ENCODE measurements around the gene CROCC2. TPM values are rescaled to one million over a fixed set of nuclear protein-coding genes. Genes with fewer than 3 reads are reported as not detected.

Gene CROCC2
- not detected for polyA plus RNA-seq (2012; ENCODE audit: insufficient read depth, insufficient read length)

DNA sequence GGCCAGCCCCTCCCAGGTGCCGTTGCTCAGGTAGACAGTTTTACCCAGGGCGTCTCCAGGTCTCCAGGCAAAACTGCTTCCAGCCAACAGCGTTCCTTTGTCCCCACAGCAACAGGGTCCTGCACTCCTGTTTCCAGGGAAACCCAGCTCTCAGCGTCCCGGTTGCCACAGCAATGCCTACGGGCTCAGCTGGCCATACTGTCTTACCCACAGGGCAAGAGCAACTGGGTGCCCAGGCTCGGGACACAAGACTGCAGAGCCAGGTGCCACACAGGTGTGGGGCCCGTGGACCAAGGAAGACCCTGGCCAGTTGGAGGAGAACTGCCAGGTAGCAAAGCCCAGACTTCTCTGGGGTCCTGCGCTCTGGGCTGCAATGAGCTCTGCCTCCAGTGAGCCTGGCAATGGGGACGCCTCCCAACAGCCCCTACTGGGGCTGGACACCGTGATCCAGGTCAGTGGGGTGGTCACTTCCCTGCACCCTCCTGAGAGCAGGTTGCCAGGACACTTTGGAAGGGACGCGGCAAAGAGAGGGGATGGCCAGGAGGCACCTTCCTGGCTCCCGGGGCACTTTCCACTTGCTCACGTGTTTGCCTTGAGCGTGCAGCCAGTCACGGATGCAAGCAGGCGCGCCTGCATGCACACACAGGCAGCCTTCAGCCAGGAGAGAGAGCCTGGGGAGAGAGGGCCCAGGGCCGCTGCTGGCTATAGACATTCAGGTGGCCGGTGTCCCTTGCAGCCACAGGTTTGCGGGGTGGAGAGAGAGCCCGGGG is at the start of gene CROCC2:
CROCC2 (plus strand) TSS at position 196 of the 770 bp plus-strand sequence; CDS start at position 374, 178 bp downstream.
- H3K4me3 ChIP-seq (ENCODE audit: low read length): no peak within 1 kb of the TSS

GRCh38 chr2:240857039-240858008 is 48.8 kb upstream of the CROCC2 start:
- no peak for DNase-seq (ENCODE audit: low read depth, low spot score)

More for the DNA sequence above, at the start of gene CROCC2:
- DNase-seq (ENCODE audit: low read depth, low spot score): no peak

DNA sequence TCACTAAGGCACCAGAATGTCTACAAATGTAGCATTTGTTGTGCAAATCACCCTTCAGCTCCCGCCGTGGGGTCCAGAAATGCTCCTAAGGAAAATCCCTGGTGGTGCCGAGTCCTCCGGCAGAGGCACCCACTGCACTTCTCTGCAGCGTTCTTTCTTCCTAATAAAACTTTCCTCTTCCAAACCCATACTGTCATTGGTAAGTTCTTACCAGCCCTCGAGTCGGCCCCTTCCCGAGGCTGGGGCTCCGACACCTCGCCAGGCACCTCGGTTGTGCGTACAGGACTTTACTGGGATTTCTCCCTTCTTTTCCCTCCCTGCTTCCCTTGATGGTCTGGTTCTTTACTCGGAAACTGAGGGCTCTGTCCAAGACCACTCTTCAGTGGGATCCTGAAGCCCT is 47.8 kb upstream of the CROCC2 start:
- DNase-seq (ENCODE audit: low read depth, low spot score): no peak
- no peak overlapping the region for H3K4me3 ChIP-seq (ENCODE audit: low read length)

More at GRCh38 chr2:240857039-240858008, 48.8 kb upstream of the CROCC2 start:
- no peak overlapping the region for H3K4me3 ChIP-seq (ENCODE audit: low read length)

- no peak for DNase-seq (ENCODE audit: low read depth, low spot score)
- no peak overlapping the region for H3K4me3 ChIP-seq (ENCODE audit: low read length)
Measured at GRCh38 chr2:240858871-240859270, 47.3 kb upstream of the CROCC2 start.

DNA sequence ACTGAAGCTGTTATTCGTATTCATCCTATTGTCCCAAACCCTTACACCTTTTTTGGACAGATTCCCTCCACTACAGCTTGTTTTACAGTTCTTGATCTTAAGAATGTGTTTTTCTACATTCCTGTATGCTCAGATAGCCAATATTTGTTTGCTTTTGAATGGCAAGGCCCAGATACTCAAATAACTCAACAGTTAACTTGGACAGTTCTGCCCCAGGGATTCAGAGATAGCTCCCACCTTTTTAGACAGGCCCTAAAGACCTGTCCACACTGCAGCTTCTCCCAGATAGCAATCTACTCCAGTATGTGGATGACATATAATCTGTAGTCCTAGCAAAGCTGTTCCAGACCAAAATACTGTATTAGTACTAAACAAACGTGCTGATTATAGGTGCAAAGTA is 44.6 kb upstream of the CROCC2 start:
- no peak for DNase-seq (ENCODE audit: low read depth, low spot score)
- no peak overlapping the region for H3K4me3 ChIP-seq (ENCODE audit: low read length)

- DNase-seq (ENCODE audit: low read depth, low spot score): no peak
- no peak overlapping the region for H3K4me3 ChIP-seq (ENCODE audit: low read length)
Measured at GRCh38 chr2:240864475-240864874, 41.7 kb upstream of the CROCC2 start.

DNA sequence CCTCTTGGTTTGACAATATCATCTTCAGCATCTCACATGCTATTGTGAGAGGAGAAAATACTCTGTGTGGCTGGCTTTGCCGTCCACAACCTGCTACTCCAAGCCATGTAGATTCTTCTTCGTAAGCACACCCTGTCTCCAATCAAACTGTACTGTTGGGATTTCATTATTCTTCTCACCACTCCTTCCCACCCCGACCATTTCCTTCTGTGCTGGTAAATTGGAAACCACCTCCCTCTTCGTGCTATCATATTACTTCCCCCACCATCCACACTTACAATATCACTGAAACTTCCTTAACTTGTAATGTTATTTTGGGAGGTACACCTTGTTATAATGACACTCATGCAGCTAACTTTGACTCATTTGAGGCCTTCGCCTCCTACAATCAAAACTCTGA is 40.7 kb upstream of the CROCC2 start:
- DNase-seq (ENCODE audit: low read depth, low spot score): no peak
- no peak overlapping the region for H3K4me3 ChIP-seq (ENCODE audit: low read length)

DNA sequence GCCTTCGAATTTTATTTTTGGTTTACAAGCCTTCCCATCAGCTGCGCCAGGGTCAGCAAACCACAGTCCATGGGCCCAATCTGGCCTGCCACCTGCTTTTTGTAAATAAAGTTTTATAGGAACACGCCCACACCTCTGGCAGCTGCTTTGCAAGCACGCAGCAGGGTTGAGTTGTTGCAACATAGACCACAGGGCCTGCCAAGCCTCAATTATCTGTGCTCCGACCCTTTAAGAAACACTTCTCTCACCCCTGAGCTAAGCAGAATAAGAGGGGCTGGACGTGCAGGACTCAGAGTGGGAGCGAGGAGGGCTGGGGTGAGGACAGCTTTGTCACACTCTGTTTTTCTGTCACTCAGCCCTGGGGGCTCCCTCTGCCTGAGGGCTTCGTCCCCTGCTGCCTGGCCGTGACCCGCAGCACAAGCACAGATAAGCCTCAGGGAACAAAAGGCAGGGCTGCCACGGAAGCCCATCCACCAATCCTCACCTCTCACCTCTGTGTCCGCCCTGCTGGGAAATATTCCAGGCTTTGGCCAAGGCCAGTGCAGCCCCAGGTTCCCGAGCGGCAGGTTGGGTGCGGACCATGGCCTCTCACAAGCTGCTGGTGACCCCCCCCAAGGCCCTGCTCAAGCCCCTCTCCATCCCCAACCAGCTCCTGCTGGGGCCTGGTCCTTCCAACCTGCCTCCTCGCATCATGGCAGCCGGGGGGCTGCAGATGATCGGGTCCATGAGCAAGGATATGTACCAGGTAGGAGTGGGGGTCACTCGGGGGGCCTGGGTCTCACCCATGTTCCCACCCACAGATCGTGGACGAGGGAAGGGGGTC is 37.6 kb upstream of the CROCC2 start, which contains the start of gene AGXT:
AGXT (plus strand) TSS at position 539 of the 823 bp plus-strand sequence; CDS start at position 581, 42 bp downstream.
- no peak for DNase-seq (ENCODE audit: low read depth, low spot score)
- H3K4me3 ChIP-seq (ENCODE audit: low read length): no peak within 1 kb of the TSS

- DNase-seq (ENCODE audit: low read depth, low spot score): no peak
- H3K4me3 ChIP-seq (ENCODE audit: low read length): no peak overlapping the region
Measured at GRCh38 chr2:240869109-240869955, 36.8 kb upstream of the CROCC2 start.

DNA sequence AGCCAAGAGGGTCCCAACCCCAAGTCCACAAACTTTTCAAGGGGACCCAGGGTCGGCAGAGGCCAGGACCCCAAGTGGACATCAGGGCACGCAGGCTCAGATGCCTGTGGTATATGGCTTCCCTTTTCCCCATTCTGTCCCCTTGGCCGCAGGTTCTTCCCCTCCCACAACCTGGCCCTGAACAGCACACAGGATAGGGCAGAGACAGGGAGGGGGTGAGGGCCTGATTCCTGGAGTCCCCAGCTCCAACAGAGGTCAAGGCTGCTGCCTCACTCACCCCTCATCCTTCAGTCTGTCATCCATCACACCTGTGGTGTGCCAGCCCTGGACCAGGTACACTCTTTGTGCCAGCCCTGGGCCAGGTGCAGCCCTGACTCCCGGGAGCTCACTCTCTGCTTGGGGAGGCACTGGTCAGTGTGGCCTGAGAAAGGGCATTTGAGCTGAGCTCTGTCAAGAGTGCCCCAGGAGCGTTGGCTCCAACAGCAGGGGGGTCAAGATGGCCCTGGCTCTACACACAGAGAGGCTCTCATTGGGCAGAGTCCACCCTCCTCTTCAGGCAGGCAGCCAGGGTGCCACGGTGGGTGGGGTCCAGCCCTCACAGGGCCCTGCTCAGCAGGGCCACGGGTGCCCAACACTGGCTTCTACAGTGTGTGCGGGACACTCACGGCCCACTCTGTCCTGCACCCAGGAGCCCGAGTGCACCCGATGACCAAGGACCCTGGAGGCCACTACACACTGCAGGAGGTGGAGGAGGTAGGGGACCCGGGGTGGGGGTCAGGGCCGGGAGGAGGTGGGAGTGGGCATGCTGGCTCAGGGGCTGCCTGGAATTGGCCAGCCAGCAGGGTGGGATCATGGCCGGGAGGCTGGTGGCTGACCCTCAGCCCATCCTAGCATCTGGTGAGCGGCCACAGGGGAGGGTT is 35.9 kb upstream of the CROCC2 start:
- DNase-seq (ENCODE audit: low read depth, low spot score): no peak
- H3K4me3 ChIP-seq (ENCODE audit: low read length): no peak overlapping the region

DNA sequence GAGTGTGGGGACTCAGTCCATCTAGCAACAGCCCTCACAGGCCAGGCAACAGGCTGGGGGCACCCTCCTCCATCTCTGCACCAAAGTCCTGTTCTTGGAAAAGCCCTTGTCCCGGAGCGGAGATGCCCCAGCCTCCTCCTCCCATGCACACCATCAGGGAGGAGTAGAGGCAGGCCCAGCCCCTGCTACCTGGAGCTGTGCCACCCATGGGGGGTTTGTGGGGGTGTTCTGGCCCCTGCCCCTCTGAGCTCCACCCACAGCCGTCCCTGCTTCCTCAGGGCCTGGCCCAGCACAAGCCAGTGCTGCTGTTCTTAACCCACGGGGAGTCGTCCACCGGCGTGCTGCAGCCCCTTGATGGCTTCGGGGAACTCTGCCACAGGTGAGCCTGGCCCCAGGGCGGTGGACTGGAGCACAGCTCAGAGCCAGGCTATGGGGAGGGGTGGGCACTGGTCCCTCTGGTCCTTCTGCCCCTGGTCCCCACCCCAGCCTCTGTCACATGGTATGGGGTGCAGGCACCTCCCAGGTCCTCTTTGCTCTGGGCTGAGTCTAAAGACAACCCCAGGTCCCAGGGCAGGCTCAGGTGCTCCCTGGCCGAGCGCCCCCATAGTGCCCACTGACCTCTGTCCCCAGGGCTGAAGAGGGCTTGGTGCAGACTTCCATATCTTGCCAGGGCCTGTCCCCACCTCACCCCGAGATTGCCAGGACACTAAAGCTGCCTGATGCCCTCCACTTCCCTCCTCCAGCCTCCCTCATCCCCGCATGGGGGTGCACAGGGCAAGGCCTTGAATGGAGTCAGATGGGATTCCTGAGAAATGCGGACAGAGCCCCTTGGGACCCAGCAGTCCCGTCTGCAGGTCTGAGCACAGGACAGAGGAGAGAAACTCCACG is 34.8 kb upstream of the CROCC2 start:
- no peak overlapping the region for H3K4me3 ChIP-seq (ENCODE audit: low read length)

DNA sequence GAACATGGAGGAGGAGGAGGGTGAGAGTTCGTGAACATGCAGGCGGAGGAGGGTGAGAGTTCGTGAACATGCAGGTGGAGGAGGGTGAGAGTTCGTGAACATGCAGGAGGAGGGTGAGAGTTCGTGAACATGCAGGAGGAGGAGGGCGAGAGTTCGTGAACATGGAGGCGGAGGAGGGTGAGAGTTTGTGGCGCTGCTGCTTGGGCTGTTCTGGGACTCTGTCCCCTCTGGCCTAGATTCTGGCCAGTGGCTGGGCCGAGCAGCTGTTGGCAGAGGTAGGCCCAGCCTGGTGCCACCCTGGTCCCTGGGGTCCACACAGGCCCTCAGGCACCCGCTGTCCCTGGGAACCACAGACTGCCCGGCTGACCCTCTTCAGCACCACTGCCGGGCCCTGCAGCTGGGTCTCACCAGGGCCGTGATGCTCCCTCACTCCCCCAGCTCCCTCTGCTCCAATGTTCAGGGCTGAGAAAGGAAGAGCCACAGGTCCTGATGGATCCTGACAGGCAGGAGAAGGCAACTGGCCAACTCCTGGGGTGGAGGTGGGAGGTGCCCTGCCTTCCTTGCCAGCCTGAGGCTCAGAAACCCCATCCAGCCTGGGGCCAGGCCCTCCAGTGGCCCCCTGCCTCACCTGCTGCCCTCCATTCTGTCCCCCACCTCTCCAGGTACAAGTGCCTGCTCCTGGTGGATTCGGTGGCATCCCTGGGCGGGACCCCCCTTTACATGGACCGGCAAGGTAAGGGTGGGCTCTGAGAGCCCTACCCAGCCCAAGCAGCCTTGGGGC is 33.6 kb upstream of the CROCC2 start:
- H3K4me3 ChIP-seq (ENCODE audit: low read length): no peak overlapping the region
- DNase-seq (ENCODE audit: low read depth, low spot score): no peak

More for the DNA sequence above, 34.8 kb upstream of the CROCC2 start:
- no peak for DNase-seq (ENCODE audit: low read depth, low spot score)

DNA sequence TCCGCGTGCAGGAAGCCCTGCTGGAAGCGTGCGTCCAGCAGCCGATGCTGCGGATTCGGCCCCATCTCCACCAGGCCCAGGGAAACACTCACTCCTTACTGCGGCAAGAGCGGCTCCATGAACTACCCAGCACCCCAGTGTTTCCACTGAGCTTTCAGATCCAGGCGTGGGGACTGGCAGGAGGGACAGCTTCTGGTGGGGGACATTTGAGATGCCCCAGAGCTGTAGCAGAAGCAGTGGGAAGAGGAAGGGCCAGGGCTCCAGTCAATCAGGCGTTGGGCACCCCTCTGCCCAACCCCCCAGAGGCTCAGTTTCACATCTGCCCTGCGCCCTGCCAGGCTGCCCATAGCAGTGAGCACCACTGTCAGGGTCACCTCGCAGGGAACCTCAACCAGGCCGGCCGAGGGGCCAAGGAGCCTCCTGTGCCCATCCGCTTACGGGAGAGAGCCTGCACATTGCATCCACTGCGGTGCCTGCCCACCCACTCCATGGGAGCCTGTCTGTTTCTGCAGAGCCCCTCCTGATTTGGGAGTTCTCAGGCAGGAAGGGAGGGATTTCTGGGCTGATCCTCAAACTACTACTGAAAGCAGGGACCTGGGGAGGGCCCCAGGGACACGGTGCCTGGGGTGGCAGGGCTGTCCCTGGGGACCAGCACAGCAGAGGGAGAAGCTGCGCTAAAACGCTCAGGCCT is 32.9 kb upstream of the CROCC2 start:
- no peak for DNase-seq (ENCODE audit: low read depth, low spot score)

DNA sequence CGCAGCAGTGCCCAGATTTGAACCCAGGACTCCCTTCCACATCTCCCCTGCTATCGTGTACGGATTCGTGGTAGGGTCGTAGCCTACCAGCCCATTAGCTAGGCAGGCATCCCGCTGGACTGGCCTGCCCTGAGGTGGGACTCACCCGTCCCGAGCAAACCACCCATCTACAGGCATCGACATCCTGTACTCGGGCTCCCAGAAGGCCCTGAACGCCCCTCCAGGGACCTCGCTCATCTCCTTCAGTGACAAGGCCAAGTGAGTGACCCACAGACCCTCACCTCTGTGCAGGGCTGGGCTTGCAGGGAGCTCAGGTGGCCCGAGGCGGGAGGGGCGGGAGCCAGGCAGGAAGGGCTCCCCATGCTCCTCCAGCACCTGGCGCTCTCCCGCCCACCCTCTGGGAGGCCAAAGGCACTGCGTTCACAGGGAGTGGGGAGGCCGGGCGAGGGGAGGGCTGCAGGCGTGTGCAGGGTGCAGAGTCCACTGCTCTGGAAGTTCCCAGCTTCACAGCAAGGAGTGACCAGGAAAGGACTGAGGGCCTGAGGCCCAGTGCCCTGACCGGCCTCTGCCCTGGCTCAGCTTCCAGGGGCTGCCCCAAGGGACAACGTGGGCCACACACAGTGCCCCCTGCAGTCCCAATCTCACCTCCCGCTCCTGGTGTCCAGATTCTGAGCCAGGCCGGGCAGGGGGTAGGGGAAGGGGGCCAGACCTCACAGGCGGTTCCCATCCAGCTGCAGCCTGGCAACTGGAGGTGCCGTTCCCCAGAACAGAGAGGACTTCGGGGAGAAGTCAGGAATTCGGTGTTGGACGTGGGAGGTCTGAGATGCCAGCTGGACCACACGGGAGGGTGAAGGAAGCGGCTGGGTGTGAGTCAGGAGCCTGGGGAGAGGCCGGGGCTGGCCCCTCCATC is 32.1 kb upstream of the CROCC2 start:
- no peak overlapping the region for H3K4me3 ChIP-seq (ENCODE audit: low read length)
- no peak for DNase-seq (ENCODE audit: low read depth, low spot score)

More for the DNA sequence above, 32.9 kb upstream of the CROCC2 start:
- no peak overlapping the region for H3K4me3 ChIP-seq (ENCODE audit: low read length)
